K562 (cell line): ENCODE data around the gene SPATA19.

Experiments used
- BMI1 ChIP-seq: fragments of 150-350 bp; IDR thresholded peaks from 2 replicates; pipeline ENCODE4 v1.6.1; 2014; ENCODE audit warnings: low read length
- GATAD2A ChIP-seq: fragments of 450-650 bp; IDR thresholded peaks from 2 replicates; pipeline ENCODE4 v1.6.1; 2017
- NRF1 ChIP-seq, 2 experiments: fragments of 450-650 bp; IDR thresholded peaks in 1 of 2; conservative IDR thresholded peaks in 1 of 2; 2 replicates each; pipeline ENCODE4 v1.6.1; 2014; ENCODE audit warnings: mild to moderate bottlenecking in 2 of 2
- POLR2A ChIP-seq: fragments of 450-650 bp; conservative IDR thresholded peaks from 2 replicates; pipeline ENCODE4 v1.6.1; 2016
- SP1 ChIP-seq: sonication (generic); formaldehyde crosslinking; IDR thresholded peaks from 2 replicates; pipeline ENCODE4 v1.8.1; 2022; ENCODE audit warnings: mild to moderate bottlenecking, missing genetic modification reagents
- TAF1 ChIP-seq: IDR thresholded peaks from 2 replicates; pipeline ENCODE4 v1.6.1; 2011; ENCODE audit warnings: mild to moderate bottlenecking, low read length, moderate library complexity; ENCODE audit not compliant: insufficient read depth, control insufficient read depth, severe bottlenecking; ENCODE audit errors: extremely low read depth
- TEAD4 ChIP-seq, 2 experiments: sonication (generic) in 1 of 2; formaldehyde crosslinking in 1 of 2; IDR thresholded peaks; 2 replicates each; pipeline versions ENCODE4 v1.6.1 to v1.8.0; 2012 to 2022; ENCODE audit warnings: borderline replicate concordance in 1 of 2, inconsistent platforms in 1 of 2, low read length in 1 of 2, mild to moderate bottlenecking in 1 of 2, missing genetic modification reagents in 1 of 2
- ZNF24 ChIP-seq: fragments of 450-650 bp; IDR thresholded peaks from 2 replicates; pipeline ENCODE4 v1.6.1; 2016
- TF ChIP-seq, protein P1 (sequence below), 3 experiments: IDR thresholded peaks in 2 of 3; conservative IDR thresholded peaks in 1 of 3; 2 replicates each; pipeline ENCODE4 v1.5.1; 2011 to 2012; ENCODE audit warnings: low read length in 3 of 3, mild to moderate bottlenecking in 3 of 3, control low read depth in 2 of 3, improper control_type of control experiment in 1 of 3, inconsistent platforms in 1 of 3, low read depth in 1 of 3, mixed read lengths in 1 of 3, moderate library complexity in 1 of 3; ENCODE audit not compliant: insufficient read depth in 2 of 3
- TF ChIP-seq, protein P2 (sequence below): fragments of 450-650 bp; IDR thresholded peaks from 2 replicates; pipeline ENCODE4 v1.6.1; 2016
- TF ChIP-seq, protein P3 (sequence below), 2 experiments: fragments of 450-650 bp; IDR thresholded peaks; 2 replicates each; pipeline ENCODE4 v1.6.1; 2018; ENCODE audit warnings: mild to moderate bottlenecking in 2 of 2, low read depth in 1 of 2; ENCODE audit not compliant: partially characterized antibody in 2 of 2
- TF ChIP-seq, protein P4 (sequence below), 2 experiments: fragments of 450-650 bp in 1 of 2; sonication (generic) in 1 of 2; formaldehyde crosslinking in 1 of 2; IDR thresholded peaks in 1 of 2; conservative IDR thresholded peaks in 1 of 2; 2 replicates each; pipeline versions ENCODE4 v1.6.1 to v1.8.1; 2016 to 2023; ENCODE audit warnings: mild to moderate bottlenecking in 2 of 2, moderate library complexity in 2 of 2, inconsistent platforms in 1 of 2, missing genetic modification reagents in 1 of 2

DNA sequence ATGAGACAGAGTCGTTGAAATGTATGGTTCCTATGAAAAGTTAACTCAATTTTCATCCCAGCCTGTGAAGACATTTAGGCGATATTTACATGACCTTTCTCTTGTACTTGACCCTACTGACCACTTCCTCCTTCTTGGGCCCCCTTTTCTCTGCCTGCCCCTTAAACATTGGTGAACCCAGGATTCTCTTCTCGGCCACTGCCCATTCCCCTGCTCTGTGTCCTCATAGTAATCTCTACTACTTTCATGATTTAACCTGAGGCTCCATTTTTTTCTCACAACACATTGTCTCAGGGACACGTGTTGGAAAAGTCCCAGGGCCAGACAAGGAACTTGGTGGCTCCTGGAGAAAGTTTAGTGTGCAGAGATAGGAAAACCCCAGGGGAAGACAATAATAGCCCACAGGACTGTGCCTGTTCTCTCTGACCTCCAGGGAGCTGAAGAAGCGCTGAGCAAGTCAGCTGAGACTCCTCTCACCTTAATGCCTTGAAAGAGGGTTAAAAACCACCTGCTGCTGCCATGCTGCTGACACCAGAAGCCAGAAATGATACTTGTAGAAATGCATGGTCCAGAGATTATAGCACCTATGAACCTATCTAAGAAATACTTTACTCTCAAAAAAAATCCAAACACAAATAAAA, 42.5 kb upstream of the SPATA19 start:
- no peak for TF ChIP-seq NRF1 (conservative IDR thresholded peaks at IDR 0.05 in 1 of 2, IDR thresholded peaks at IDR 0.05 in 1 of 2)
- no peak for TF ChIP-seq SP1
- no peak for TF ChIP-seq GATAD2A
- no peak for TF ChIP-seq TAF1
- no peak for TF ChIP-seq BMI1
- TF ChIP-seq, protein P1, sequence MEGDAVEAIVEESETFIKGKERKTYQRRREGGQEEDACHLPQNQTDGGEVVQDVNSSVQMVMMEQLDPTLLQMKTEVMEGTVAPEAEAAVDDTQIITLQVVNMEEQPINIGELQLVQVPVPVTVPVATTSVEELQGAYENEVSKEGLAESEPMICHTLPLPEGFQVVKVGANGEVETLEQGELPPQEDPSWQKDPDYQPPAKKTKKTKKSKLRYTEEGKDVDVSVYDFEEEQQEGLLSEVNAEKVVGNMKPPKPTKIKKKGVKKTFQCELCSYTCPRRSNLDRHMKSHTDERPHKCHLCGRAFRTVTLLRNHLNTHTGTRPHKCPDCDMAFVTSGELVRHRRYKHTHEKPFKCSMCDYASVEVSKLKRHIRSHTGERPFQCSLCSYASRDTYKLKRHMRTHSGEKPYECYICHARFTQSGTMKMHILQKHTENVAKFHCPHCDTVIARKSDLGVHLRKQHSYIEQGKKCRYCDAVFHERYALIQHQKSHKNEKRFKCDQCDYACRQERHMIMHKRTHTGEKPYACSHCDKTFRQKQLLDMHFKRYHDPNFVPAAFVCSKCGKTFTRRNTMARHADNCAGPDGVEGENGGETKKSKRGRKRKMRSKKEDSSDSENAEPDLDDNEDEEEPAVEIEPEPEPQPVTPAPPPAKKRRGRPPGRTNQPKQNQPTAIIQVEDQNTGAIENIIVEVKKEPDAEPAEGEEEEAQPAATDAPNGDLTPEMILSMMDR (IDR thresholded peaks at IDR 0.05 in 2 of 3, conservative IDR thresholded peaks at IDR 0.05 in 1 of 3; ENCODE audit: insufficient read depth in 2 of 3, low read depth in 1 of 3, low read length in 3 of 3), result no peak
- no peak for TF ChIP-seq TEAD4 (IDR thresholded peaks at IDR 0.05; ENCODE audit: low read length)
- no peak for TF ChIP-seq TEAD4 (CRISPR knock-in tag; IDR thresholded peaks at IDR 0.05; ENCODE audit: borderline replicate concordance)
- no peak for TF ChIP-seq ZNF24
- TF ChIP-seq, protein P2, sequence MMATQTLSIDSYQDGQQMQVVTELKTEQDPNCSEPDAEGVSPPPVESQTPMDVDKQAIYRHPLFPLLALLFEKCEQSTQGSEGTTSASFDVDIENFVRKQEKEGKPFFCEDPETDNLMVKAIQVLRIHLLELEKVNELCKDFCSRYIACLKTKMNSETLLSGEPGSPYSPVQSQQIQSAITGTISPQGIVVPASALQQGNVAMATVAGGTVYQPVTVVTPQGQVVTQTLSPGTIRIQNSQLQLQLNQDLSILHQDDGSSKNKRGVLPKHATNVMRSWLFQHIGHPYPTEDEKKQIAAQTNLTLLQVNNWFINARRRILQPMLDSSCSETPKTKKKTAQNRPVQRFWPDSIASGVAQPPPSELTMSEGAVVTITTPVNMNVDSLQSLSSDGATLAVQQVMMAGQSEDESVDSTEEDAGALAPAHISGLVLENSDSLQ, result no peak
- TF ChIP-seq, protein P3, sequence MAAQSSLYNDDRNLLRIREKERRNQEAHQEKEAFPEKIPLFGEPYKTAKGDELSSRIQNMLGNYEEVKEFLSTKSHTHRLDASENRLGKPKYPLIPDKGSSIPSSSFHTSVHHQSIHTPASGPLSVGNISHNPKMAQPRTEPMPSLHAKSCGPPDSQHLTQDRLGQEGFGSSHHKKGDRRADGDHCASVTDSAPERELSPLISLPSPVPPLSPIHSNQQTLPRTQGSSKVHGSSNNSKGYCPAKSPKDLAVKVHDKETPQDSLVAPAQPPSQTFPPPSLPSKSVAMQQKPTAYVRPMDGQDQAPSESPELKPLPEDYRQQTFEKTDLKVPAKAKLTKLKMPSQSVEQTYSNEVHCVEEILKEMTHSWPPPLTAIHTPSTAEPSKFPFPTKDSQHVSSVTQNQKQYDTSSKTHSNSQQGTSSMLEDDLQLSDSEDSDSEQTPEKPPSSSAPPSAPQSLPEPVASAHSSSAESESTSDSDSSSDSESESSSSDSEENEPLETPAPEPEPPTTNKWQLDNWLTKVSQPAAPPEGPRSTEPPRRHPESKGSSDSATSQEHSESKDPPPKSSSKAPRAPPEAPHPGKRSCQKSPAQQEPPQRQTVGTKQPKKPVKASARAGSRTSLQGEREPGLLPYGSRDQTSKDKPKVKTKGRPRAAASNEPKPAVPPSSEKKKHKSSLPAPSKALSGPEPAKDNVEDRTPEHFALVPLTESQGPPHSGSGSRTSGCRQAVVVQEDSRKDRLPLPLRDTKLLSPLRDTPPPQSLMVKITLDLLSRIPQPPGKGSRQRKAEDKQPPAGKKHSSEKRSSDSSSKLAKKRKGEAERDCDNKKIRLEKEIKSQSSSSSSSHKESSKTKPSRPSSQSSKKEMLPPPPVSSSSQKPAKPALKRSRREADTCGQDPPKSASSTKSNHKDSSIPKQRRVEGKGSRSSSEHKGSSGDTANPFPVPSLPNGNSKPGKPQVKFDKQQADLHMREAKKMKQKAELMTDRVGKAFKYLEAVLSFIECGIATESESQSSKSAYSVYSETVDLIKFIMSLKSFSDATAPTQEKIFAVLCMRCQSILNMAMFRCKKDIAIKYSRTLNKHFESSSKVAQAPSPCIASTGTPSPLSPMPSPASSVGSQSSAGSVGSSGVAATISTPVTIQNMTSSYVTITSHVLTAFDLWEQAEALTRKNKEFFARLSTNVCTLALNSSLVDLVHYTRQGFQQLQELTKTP (IDR thresholded peaks at IDR 0.05; ENCODE audit: low read depth in 1 of 2, partially characterized antibody in 2 of 2), result no peak
- TF ChIP-seq, protein P4, sequence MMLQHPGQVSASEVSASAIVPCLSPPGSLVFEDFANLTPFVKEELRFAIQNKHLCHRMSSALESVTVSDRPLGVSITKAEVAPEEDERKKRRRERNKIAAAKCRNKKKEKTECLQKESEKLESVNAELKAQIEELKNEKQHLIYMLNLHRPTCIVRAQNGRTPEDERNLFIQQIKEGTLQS (IDR thresholded peaks at IDR 0.05), result no peak
- TF ChIP-seq, protein P4 (CRISPR knock-in tag; conservative IDR thresholded peaks at IDR 0.05), result no peak
- TF ChIP-seq POLR2A, result no peak
